Endothelial cell of umbilical vein (primary cell): ENCODE results near the gene ADH1A. TPM values are rescaled to one million over a fixed set of nuclear protein-coding genes. Genes with fewer than 3 reads are reported as not detected.

ENCODE experiments used
- BruUV-seq: library from RNA; stranded (reverse); fragments of 400-500 nt; replicated peaks from 2 replicates; lab custom pipeline; 2021; lab: Mats Ljungman, UMichigan
- CTCF ChIA-PET: fragments of 300-600, 350-600 bp; sonication (Branson Sonifier 250); formaldehyde crosslinking; loops from one replicate; lab custom pipeline; 2021; ENCODE audit warnings: antibody characterized with exemption, inconsistent platforms; lab: Charles Lee
- POLR2A ChIA-PET: fragments of 300-600, 350-600 bp; sonication (Branson Sonifier 250); formaldehyde crosslinking; loops from one replicate; lab custom pipeline; 2021; ENCODE audit warnings: antibody characterized with exemption, inconsistent platforms; lab: Charles Lee
- DNase-seq: peaks from one replicate; pipeline ENCODE4 v3.0.0-alpha.2; 2011; ENCODE audit warnings: low read depth, low spot score
- FAIRE-seq: peaks from 2 replicates; lab custom pipeline; 2011; peaks lifted over from hg19 to GRCh38; lab: Jason Lieb, UNC
- H2AFZ ChIP-seq: 2 replicates; pipeline ENCODE4 v1.6.0; 2012; ENCODE audit warnings: low read depth, low read length, control low read depth, inconsistent platforms
- H3K27ac ChIP-seq: 2 replicates; pipeline ENCODE4 v1.5.1; 2011; ENCODE audit warnings: low read depth, mild to moderate bottlenecking, control low read depth, low read length, moderate library complexity; ENCODE audit not compliant: insufficient read depth
- H3K27me3 ChIP-seq, 2 experiments: 2 replicates each; pipeline versions ENCODE4 v1.6.0 to v1.6.1; 2011; ENCODE audit warnings: low read length in 2 of 2, mixed read lengths in 1 of 2; ENCODE audit not compliant: control insufficient read depth in 2 of 2, insufficient read depth in 2 of 2
- H3K36me3 ChIP-seq, 2 experiments: 2 replicates in 1 of 2; 3 replicates in 1 of 2; pipeline ENCODE4 v1.5.1; 2011; ENCODE audit warnings: low read length in 2 of 2, mild to moderate bottlenecking in 1 of 2, moderate library complexity in 1 of 2; ENCODE audit not compliant: control insufficient read depth in 2 of 2, insufficient read depth in 2 of 2; ENCODE audit errors: extremely low read depth in 1 of 2
- H3K4me1 ChIP-seq: 3 replicates; pipeline ENCODE4 v1.5.1; 2011; ENCODE audit warnings: mild to moderate bottlenecking, low read length; ENCODE audit not compliant: control insufficient read depth, insufficient read depth; ENCODE audit errors: extremely low read depth
- H3K4me2 ChIP-seq: 2 replicates; pipeline ENCODE4 v1.6.1; 2011; ENCODE audit warnings: low read length, control low read depth, mixed read lengths; ENCODE audit not compliant: insufficient read depth
- H3K4me3 ChIP-seq, 3 experiments: fragments of 200-600 bp in 1 of 3; sonication (generic), shearing (Covaris generic) in 1 of 3; replicated peaks in 1 of 3; 2 replicates each; pipeline ENCODE4 v1.5.1; 2011 to 2016; ENCODE audit warnings: control low read depth in 3 of 3, low read length in 3 of 3, mild to moderate bottlenecking in 2 of 3, inconsistent platforms in 1 of 3, low read depth in 1 of 3, moderate library complexity in 1 of 3; ENCODE audit not compliant: insufficient read depth in 1 of 3
- H3K79me2 ChIP-seq: 2 replicates; pipeline ENCODE4 v1.6.0; 2012; ENCODE audit warnings: low read length, inconsistent platforms; ENCODE audit not compliant: control insufficient read depth, insufficient read depth
- H3K9ac ChIP-seq: replicated peaks from 2 replicates; pipeline ENCODE3; 2011; ENCODE audit warnings: low read length, control low read depth; ENCODE audit not compliant: insufficient read depth; ENCODE audit errors: extremely low read depth
- H3K9me1 ChIP-seq: replicated peaks from 3 replicates; pipeline ENCODE4 v1.6.0; 2011; ENCODE audit warnings: mild to moderate bottlenecking, low read length; ENCODE audit not compliant: control insufficient read depth, insufficient read depth; ENCODE audit errors: extremely low read depth
- H3K9me3 ChIP-seq: replicated peaks from 2 replicates; pipeline ENCODE4 v1.5.1; 2012; ENCODE audit warnings: low read length, inconsistent platforms; ENCODE audit not compliant: control insufficient read depth, insufficient read depth
- H4K20me1 ChIP-seq: replicated peaks from 2 replicates; pipeline ENCODE3; 2011; ENCODE audit warnings: mild to moderate bottlenecking, low read length; ENCODE audit not compliant: control insufficient read depth, insufficient read depth; ENCODE audit errors: extremely low read depth
- CTCF ChIP-seq, 2 donors: IDR thresholded peaks; 1 replicate in 1 of 2; 2 replicates in 1 of 2; pipeline ENCODE4 v1.5.1; 2011; ENCODE audit warnings: low read length in 2 of 2, mild to moderate bottlenecking in 2 of 2, moderate library complexity in 2 of 2, control low read depth in 1 of 2, inconsistent platforms in 1 of 2, low read depth in 1 of 2; ENCODE audit not compliant: insufficient read depth in 1 of 2; ENCODE audit errors: extremely low read depth in 1 of 2
- EZH2 ChIP-seq: IDR thresholded peaks from 2 replicates; pipeline ENCODE4 v1.6.1; 2012; ENCODE audit warnings: borderline replicate concordance, low read depth, mild to moderate bottlenecking, moderate library complexity, low read length, inconsistent platforms; ENCODE audit not compliant: severe bottlenecking
- FOS ChIP-seq: IDR thresholded peaks from 2 replicates; pipeline ENCODE4 v1.6.1; 2011; ENCODE audit warnings: mild to moderate bottlenecking, low read length, moderate library complexity, borderline replicate concordance; ENCODE audit not compliant: insufficient read depth
- GATA2 ChIP-seq: IDR thresholded peaks from 2 replicates; pipeline ENCODE4 v1.7.0; 2011; ENCODE audit warnings: low read depth, mild to moderate bottlenecking, moderate library complexity, mixed read lengths, low read length; ENCODE audit not compliant: insufficient read length, insufficient read depth
- JUN ChIP-seq: IDR thresholded peaks from 2 replicates; pipeline ENCODE4 v1.6.1; 2011; ENCODE audit warnings: borderline replicate concordance, low read depth; ENCODE audit not compliant: insufficient read length, insufficient read depth
- MAX ChIP-seq: IDR thresholded peaks from 2 replicates; pipeline ENCODE4 v1.6.1; 2011; ENCODE audit not compliant: insufficient read depth, insufficient read length
- MYC ChIP-seq: IDR thresholded peaks from one replicate; pipeline ENCODE4 v1.6.1; 2011; ENCODE audit warnings: mild to moderate bottlenecking, low read depth, low read length
- POLR2A ChIP-seq: IDR thresholded peaks from 2 replicates; pipeline ENCODE4 v1.6.1; 2012; ENCODE audit warnings: low read depth, mild to moderate bottlenecking, control low read depth, low read length
- POLR2AphosphoS5 ChIP-seq: IDR thresholded peaks from 2 replicates; pipeline ENCODE4 v1.6.1; 2012; ENCODE audit warnings: low read depth, mild to moderate bottlenecking, control low read depth, low read length, moderate library complexity; ENCODE audit not compliant: insufficient read depth
- dilution Hi-C: fragments of 300-500 bp; cut with MboI; formaldehyde crosslinking; loops from one replicate; pipeline ENCODE4 v1.15.0; 2019; ENCODE audit warnings: low sequenced_read_pairs; ENCODE audit not compliant: extremely low pct_ligation_motif_present
- intact Hi-C: fragments of 100-400 bp; cut with micrococcal nuclease; formaldehyde crosslinking; loops from one replicate; pipeline ENCODE4 v1.10.0; 2022
- polyA plus RNA-seq, 4 experiments: library from polyadenylated mRNA; depleted of rRNA in 3 of 4; stranded (reverse) in 3 of 4; unstranded in 1 of 4; fragments of >200 nt; gene quantifications; 2 replicates each; pipeline versions ENCODE4 v1.2.1 to v1.2.3, GENCODE V29; 2011 to 2012; ENCODE audit warnings: missing spikeins in 1 of 4
- total RNA-seq: library from RNA; stranded (reverse); gene quantifications from 2 replicates; pipeline ENCODE4 v1.2.3, GENCODE V29; 2021

The ADH1A gene
- total and polyA plus RNA-seq, 2 donors (not counting 3 experiments of a cell fraction or from before 2014, with no cell fraction given) = not detected

- Histone ChIP-seq H3K4me2 (no peak overlapping the region), H2AFZ (no peak overlapping the region), H3K36me3 (no peaks in the 10 kb centered on the region), H3K9me1 (no peaks in the 10 kb centered on the region), H3K4me3 (no peak overlapping the region), H3K9me3 (no peaks in the 10 kb centered on the region), H4K20me1 (no peaks in the 10 kb centered on the region), H3K79me2 (no peaks in the 10 kb centered on the region), H3K4me1 (no peaks in the 10 kb centered on the region), H3K27ac (no peak overlapping the region), H3K27me3 (no peaks in the 10 kb centered on the region), H3K9ac (no peak overlapping the region)
- BruUV-seq = no TSS peak
- no peak for DNase-seq
- FAIRE-seq = no peak
- POLR2A ChIA-PET = no interaction called here
- dilution Hi-C loops (no loop called here), intact Hi-C loops (no loop called here)
- CTCF ChIA-PET = no interaction called here
- TF ChIP-seq GATA2 (no peak), EZH2 (no peak), FOS (no peak), POLR2AphosphoS5 (no peak), POLR2A (no peak), JUN (no peak), CTCF (IDR thresholded peaks at IDR 0.05; ENCODE audit: extremely low read depth in 1 of 2, insufficient read depth in 1 of 2, low read depth in 1 of 2, low read length in 2 of 2) (no peak), MYC (no peak), MAX (no peak)
These were observed 44.1 kb upstream of the ADH1A start for GRCh38 chr4:99334880-99335279.
